Trophoblast cell (in vitro differentiated cells and primary cell): ENCODE results near the gene NR2F6.
A peak's percentile ranks its signal among the peaks of the same experiment; 100 is the strongest.
"Not testable (repeated sequence)": the region's sequence is repeated elsewhere in the genome, so short reads cannot be mapped to it uniquely, and the experiment has no call there.

Experiments
- DNase-seq, 2 donors: peaks; one replicate each; pipeline ENCODE4 v3.0.0-alpha.2; 2016
- H2AFZ ChIP-seq: 2 replicates; pipeline ENCODE4 v1.6.1; 2013; ENCODE audit warnings: low read length, moderate library complexity, mild to moderate bottlenecking; ENCODE audit not compliant: insufficient read depth, poor library complexity
- H2AK5ac ChIP-seq: 2 replicates; pipeline ENCODE4 v1.6.1; 2013; ENCODE audit warnings: mild to moderate bottlenecking, low read length
- H2BK120ac ChIP-seq: 2 replicates; pipeline ENCODE4 v1.6.1; 2013; ENCODE audit warnings: low read length, mild to moderate bottlenecking, moderate library complexity; ENCODE audit not compliant: insufficient read depth, poor library complexity
- H2BK12ac ChIP-seq: 2 replicates; pipeline ENCODE4 v1.6.1; 2013; ENCODE audit warnings: mild to moderate bottlenecking, low read length, moderate library complexity
- H2BK5ac ChIP-seq: 2 replicates; pipeline ENCODE4 v1.6.1; 2013; ENCODE audit warnings: low read length, low read depth, moderate library complexity, mild to moderate bottlenecking; ENCODE audit not compliant: poor library complexity
- H3K14ac ChIP-seq: 2 replicates; pipeline ENCODE4 v1.6.1; 2013; ENCODE audit warnings: mild to moderate bottlenecking, low read length
- H3K18ac ChIP-seq: 2 replicates; pipeline ENCODE4 v1.6.1; 2013; ENCODE audit warnings: mild to moderate bottlenecking, low read length
- H3K23ac ChIP-seq: 2 replicates; pipeline ENCODE4 v1.6.1; 2013; ENCODE audit warnings: low read length
- H3K27ac ChIP-seq: 2 replicates; pipeline ENCODE4 v1.5.1; 2013; ENCODE audit warnings: low read depth, mild to moderate bottlenecking, inconsistent platforms, low read length, moderate library complexity
- H3K27me3 ChIP-seq: 2 replicates; pipeline ENCODE4 v1.6.1; 2013; ENCODE audit warnings: inconsistent platforms, mild to moderate bottlenecking, low read length, moderate library complexity; ENCODE audit not compliant: insufficient read depth
- H3K36me3 ChIP-seq, 2 experiments: 1 replicate in 1 of 2; 2 replicates in 1 of 2; pipeline ENCODE4 v1.6.1; 2013; ENCODE audit warnings: low read length in 2 of 2, mild to moderate bottlenecking in 2 of 2, moderate library complexity in 1 of 2; ENCODE audit not compliant: insufficient read depth in 2 of 2, control insufficient read depth in 1 of 2
- H3K4ac ChIP-seq: 2 replicates; pipeline ENCODE4 v1.6.1; 2013; ENCODE audit warnings: low read depth, mild to moderate bottlenecking, low read length, moderate library complexity
- H3K4me1 ChIP-seq, 2 experiments: 1 replicate in 1 of 2; 2 replicates in 1 of 2; pipeline ENCODE4 v1.6.1; 2013; ENCODE audit warnings: low read length in 2 of 2, mild to moderate bottlenecking in 2 of 2, moderate library complexity in 1 of 2; ENCODE audit not compliant: insufficient read depth in 2 of 2, control insufficient read depth in 1 of 2
- H3K4me2 ChIP-seq: 2 replicates; pipeline ENCODE4 v1.6.1; 2013; ENCODE audit warnings: inconsistent platforms, mild to moderate bottlenecking, low read length, moderate library complexity
- H3K4me3 ChIP-seq: 2 replicates; pipeline ENCODE4 v1.5.1; 2013; ENCODE audit warnings: mild to moderate bottlenecking, low read depth, low read length, inconsistent platforms
- H3K79me1 ChIP-seq: one replicate; pipeline ENCODE4 v1.6.1; 2013; ENCODE audit warnings: low read length
- H3K79me2 ChIP-seq: 2 replicates; pipeline ENCODE4 v1.6.1; 2013; ENCODE audit warnings: low read length, mild to moderate bottlenecking; ENCODE audit not compliant: control insufficient read depth, insufficient read depth, poor library complexity
- H3K9ac ChIP-seq: 2 replicates; pipeline ENCODE4 v1.6.1; 2013; ENCODE audit warnings: mild to moderate bottlenecking, low read length
- H3K9me3 ChIP-seq: 2 replicates; pipeline ENCODE4 v1.6.1; 2013; ENCODE audit warnings: low read depth, mild to moderate bottlenecking, control low read depth, inconsistent platforms, low read length; ENCODE audit not compliant: insufficient read depth
- H4K12ac ChIP-seq: 2 replicates; pipeline ENCODE4 v1.6.1; 2013; ENCODE audit warnings: low read depth, mild to moderate bottlenecking, low read length, moderate library complexity
- H4K8ac ChIP-seq: 2 replicates; pipeline ENCODE4 v1.6.1; 2013; ENCODE audit warnings: low read depth, mild to moderate bottlenecking, low read length, moderate library complexity
- H4K91ac ChIP-seq: one replicate; pipeline ENCODE4 v1.6.1; 2013; ENCODE audit warnings: low read depth, mild to moderate bottlenecking, low read length, moderate library complexity
- WGBS: extraction: QIAGEN DNeasy Blood & Tissue Kit; methylation state at CpG from one replicate; pipeline ENCODE4 v1.1.7; 2013; ENCODE audit warnings: missing lambda C conversion rate; ENCODE audit not compliant: insufficient read length, insufficient coverage; ENCODE audit errors: extremely low coverage; 5-methylcytosine and 5-hydroxymethylcytosine counted together

NR2F6 gene

DNA sequence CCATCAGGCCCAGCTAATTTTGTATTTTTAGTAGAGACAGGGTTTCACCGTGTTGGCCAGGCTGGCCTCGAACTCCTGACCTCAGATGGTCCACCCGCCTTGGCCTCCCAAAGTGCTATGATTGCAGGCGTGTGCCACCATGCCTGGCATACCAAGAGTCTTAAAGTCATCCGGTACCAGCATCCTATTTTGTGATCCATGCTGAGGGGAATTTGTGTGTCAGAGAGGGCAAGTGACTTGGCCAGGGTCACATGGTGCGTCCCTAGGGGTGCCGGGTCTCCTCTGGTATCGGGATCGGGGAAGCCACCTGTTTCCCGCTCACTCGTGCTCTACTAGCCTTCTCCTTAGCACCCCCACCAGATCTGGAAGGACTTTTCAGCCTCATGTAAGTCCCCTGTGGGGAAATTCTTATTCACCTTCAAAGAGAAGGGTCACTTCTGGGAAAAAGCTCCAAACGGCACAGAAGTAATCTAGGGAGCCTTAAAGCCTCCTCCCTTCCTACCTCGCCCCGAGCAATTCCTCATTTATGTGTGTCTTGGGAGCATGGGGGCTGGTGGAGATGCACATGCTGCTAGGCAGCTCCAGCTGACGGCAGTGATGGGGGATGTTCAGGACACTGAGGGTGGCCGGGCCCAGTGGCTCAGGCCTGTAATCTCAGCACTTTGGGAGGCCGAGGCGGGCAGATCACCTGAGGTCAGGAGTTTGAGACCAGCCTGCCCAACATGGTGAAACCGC, 29.9 kb upstream of the NR2F6 start:
- WGBS, result no CpG with 5 or more reads among the region's 19 CpGs

DNA sequence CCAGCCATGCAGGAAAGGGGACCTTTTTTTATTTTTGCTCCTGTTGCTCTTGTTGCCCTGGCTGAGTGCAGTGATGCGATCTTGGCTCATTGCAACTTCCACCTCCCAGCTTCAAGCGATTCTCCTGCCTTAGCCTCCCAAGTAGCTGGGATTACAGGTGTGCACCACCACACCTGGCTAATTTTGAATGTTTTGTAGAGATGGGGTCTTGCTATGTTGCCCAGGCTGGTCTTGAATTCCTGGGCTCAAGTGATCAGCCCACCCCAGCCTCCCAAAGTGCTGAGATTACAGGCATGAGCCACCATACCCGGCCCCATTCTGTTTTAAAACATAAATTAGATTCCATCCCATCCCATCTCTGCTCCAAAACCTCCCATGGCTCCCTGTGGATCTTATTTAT, 29.2 kb upstream of the NR2F6 start:
- H3K4me2 ChIP-seq, H4K8ac ChIP-seq, H2AK5ac ChIP-seq, H3K27me3 ChIP-seq, H3K4ac ChIP-seq, H3K9me3 ChIP-seq, H4K12ac ChIP-seq, H3K14ac ChIP-seq, H2BK120ac ChIP-seq, H2AFZ ChIP-seq, H4K91ac ChIP-seq, H2BK12ac ChIP-seq, H2BK5ac ChIP-seq, H3K4me3 ChIP-seq, H3K4me1 ChIP-seq, H3K79me2 ChIP-seq, H3K9ac ChIP-seq, H3K27ac ChIP-seq, H3K23ac ChIP-seq, DNase-seq, H3K18ac ChIP-seq, H3K79me1 ChIP-seq: not testable (repeated sequence)
- no CpG with 5 or more reads among the region's 3 CpGs for WGBS
- peaks cover 66 to 67% of the 10 kb centered on the region in 2 experiments for H3K36me3 ChIP-seq

More for the DNA sequence above, 29.9 kb upstream of the NR2F6 start:
- no peak overlapping the region for H4K91ac ChIP-seq
- no peak overlapping the region for H3K23ac ChIP-seq
- H3K27ac ChIP-seq, result no peak overlapping the region
- H2AK5ac ChIP-seq, result no peak overlapping the region
- peaks cover 62 to 65% of the 10 kb centered on the region in 2 experiments for H3K36me3 ChIP-seq
- H3K9me3 ChIP-seq, result no peaks in the 10 kb centered on the region
- no peak overlapping the region for H2BK5ac ChIP-seq
- H3K4ac ChIP-seq, result no peak overlapping the region
- no peak overlapping the region for H3K4me2 ChIP-seq
- no peak overlapping the region for H2AFZ ChIP-seq
- no peak overlapping the region for H2BK12ac ChIP-seq
- H3K9ac ChIP-seq, result no peak overlapping the region
- H3K18ac ChIP-seq, result no peak overlapping the region
- H3K4me3 ChIP-seq, result no peak overlapping the region
- H3K27me3 ChIP-seq, result no peaks in the 10 kb centered on the region
- no peak overlapping the region for H4K12ac ChIP-seq
- no peak overlapping the region for H4K8ac ChIP-seq
- no peaks in the 10 kb centered on the region for H3K79me1 ChIP-seq
- DNase-seq, result peak; percentile 75 to 88
- no peaks in the 10 kb centered on the region for H3K4me1 ChIP-seq
- H2BK120ac ChIP-seq, result no peak overlapping the region
- no peak overlapping the region for H3K14ac ChIP-seq
- H3K79me2 ChIP-seq, result no peaks in the 10 kb centered on the region

DNA sequence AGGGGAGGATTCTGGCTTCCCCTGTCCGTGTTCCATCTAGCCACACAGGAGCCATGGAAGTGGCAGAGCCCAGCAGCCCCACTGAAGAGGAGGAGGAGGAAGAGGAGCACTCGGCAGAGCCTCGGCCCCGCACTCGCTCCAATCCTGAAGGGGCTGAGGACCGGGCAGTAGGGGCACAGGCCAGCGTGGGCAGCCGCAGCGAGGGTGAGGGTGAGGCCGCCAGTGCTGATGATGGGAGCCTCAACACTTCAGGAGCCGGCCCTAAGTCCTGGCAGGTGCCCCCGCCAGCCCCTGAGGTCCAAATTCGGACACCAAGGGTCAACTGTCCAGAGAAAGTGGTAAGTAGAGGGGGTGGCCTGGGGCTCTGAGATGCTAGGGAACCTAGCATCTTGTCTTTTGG, 23.0 kb upstream of the NR2F6 start:
- Histone ChIP-seq H3K4ac (peak overlapping the region; percentile 57), H3K4me2 (no peak overlapping the region), H4K91ac (no peak overlapping the region), H2BK120ac (no peak overlapping the region), H3K23ac (no peak overlapping the region), H4K8ac (no peak overlapping the region), H3K9me3 (peaks cover 2% of the 10 kb centered on the region), H3K79me2 (peaks cover 7% of the 10 kb centered on the region), H3K4me3 (no peak overlapping the region), H2BK12ac (no peak overlapping the region), H3K36me3 (peaks cover 27 to 31% of the 10 kb centered on the region in 2 experiments), H3K4me1 (peaks cover 18% of the 10 kb centered on the region in 2 experiments), H3K18ac (no peak overlapping the region), H3K9ac (no peak overlapping the region), H3K27ac (no peak overlapping the region), H3K79me1 (peaks cover 27% of the 10 kb centered on the region), H2AFZ (no peak overlapping the region), H4K12ac (peak overlapping the region; percentile 8), H3K27me3 (no peaks in the 10 kb centered on the region), H2AK5ac (no peak overlapping the region), H3K14ac (no peak overlapping the region), H2BK5ac (no peak overlapping the region)
- no CpG with 5 or more reads among the region's 13 CpGs for WGBS
- DNase-seq, result no peak

DNA sequence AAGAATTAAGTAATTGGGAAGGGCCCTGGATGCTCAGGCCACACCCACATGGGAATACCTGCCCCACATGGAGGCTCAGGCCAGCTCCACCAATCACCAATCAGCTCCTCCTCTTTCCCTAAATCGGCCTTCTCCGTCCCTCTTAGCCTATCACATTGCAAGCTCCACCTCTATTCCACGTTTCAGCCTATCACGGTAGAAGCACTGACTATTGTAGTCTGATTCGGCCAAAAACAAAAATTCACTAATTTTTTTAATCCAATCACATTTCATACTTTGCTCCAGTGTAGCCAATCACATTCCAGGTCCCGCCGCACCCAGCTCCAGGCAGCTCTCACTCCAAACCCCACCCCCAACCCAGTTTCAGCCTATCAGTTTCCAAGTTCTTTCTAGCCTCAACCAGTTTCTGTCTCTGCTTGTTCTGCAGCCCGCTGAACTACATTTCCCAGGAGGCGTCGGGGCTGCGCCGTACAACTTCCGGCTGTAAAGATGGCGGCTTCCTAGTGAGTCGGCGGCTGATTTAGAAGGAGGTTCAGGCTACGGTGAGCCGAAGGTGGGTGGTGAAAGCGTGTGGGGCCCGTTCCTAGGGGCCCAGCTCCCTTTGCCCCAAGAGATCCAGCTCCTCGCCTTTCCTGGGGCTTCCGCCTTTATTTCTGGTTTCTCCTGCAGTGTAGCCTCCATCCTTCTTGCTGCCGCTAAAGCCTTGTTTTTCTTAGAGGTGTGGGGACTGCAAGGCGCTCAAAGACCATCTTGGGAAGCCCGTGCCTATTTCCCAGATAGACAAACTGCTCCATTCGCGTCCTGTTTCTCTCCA, 21.5 kb upstream of the NR2F6 start, which contains the start of gene BABAM1:
Gene BABAM1, plus strand, starts transcription at position 469 of the 814 bp plus-strand sequence. CDS start 1,364 bp downstream, outside the sequence.
- Histone ChIP-seq H3K14ac (peak within 1 kb of the TSS; percentile 92), H3K4ac (peak within 1 kb of the TSS; percentile 94), H3K27ac (peak within 1 kb of the TSS; percentile 96), H3K4me1 (peaks cover 18% of the 10 kb centered on the region in 2 experiments), H2AK5ac (peak within 1 kb of the TSS; percentile 83), H4K91ac (peak within 1 kb of the TSS; percentile 90), H2BK5ac (peak within 1 kb of the TSS; percentile 96), H4K8ac (peak within 1 kb of the TSS; percentile 96), H3K9me3 (peaks cover 2% of the 10 kb centered on the region), H3K9ac (peak within 1 kb of the TSS; percentile 95), H2BK120ac (peak within 1 kb of the TSS; percentile 97), H3K23ac (no peak within 1 kb of the TSS), H3K79me1 (peaks cover 32% of the 10 kb centered on the region), H3K4me3 (peak within 1 kb of the TSS; percentile 92), H3K27me3 (no peaks in the 10 kb centered on the region), H2BK12ac (peak within 1 kb of the TSS; percentile 89), H2AFZ (peak within 1 kb of the TSS; percentile 86), H4K12ac (peak within 1 kb of the TSS; percentile 95), H3K36me3 (peaks cover 20 to 24% of the 10 kb centered on the region in 2 experiments), H3K4me2 (peak within 1 kb of the TSS; percentile 81), H3K79me2 (peaks cover 7% of the 10 kb centered on the region), H3K18ac (peak within 1 kb of the TSS; percentile 97)
- no CpG with 5 or more reads among the region's 27 CpGs for WGBS
- peak; percentile 98 for DNase-seq
